ENCODE measurements around the gene HAGHL.
"Not testable (repeated sequence)": the region's sequence is repeated elsewhere in the genome, so short reads cannot be mapped to it uniquely, and the experiment has no call there.

The HAGHL gene

DNA sequence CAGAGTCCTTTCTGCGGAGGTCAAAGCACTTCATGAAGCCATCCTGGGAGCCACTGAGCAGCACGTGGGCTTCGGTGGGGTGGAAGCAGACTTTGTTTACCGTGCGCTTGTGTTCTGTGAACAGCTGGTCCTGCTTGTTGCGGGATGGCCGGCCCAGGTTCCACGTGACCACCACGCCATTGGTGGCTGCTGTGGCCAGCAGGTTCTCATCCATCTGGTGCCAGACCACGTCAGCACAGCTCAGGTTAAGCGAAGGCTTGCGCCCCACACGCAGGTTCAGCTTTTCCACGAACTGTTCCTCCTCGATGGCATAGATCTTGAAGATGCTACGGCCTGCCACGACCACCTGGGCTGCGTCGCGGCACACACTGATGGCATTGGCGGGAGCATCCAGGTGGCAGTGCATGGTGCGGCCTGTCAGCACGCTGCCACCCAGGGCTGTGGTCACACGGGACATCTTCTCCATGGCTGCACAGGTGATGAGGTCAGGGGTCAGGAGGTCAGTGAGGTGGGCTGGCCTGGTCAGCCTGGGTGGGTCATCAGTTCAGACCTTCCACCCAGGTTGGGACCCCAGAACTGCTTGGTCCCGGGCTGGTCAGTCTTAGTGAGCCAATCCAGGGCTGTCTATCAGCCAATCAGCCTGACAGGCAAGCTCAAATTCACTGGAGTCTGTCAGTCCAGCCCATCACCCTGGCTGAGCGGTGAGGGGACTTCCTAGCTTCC, 37.6 kb upstream of the HAGHL start:
- no peak for DNase-seq

DNA sequence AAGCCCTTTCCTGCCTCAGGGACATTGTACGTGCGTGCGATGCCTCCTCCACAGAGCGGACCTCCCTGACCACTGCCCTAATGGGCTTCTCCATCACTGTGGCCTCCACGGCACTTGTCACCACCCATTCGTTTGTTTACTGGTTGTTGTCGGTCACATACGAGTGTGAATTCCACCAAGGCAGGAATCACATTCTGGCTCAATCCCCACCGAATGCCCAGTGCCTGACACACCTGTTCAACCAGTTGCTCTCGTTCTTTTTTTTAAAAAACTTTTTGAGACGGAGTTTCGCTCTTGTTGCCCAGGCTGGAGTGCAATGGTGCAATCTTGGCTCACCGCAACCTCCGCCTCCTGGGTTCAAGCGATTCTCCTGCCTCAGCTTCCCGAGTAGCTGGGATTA, 35.7 kb upstream of the HAGHL start:
- not testable (repeated sequence) for DNase-seq

DNA sequence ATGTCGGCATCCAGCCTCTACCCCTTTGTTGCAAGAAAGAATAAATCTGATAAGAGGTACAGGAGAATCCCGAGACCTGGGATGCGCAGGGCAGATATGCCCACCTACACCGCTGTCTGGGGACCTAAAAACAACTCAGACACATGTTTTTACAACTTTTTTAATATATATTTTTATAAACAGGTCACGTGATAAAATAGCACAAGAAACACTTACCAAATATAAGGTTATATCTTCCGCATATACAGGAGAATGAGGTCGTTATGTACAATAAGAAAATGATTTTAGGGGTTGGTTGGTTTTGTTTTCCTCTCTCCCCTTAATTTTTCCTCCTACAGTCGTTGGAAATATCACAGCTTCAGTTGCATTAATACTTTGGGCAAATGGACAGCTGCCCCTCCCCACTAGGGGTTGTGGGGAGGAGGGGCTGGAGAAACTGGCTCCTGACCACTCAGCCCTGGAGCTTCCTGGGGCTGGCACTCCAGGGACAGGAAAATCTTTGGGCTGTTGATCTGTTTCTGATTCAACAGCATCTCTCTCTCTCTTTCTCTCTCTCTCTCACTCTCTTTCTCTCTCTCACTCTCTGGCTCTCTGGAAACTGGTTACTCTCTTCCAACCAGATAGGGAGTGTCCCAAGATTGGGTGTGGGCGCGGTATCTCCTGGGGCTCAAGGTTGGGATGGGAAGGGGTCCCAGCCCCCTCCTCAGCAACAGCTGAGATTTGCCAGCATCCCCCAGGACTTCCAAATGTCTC, 34.4 kb upstream of the HAGHL start:
- no peak for DNase-seq

DNA sequence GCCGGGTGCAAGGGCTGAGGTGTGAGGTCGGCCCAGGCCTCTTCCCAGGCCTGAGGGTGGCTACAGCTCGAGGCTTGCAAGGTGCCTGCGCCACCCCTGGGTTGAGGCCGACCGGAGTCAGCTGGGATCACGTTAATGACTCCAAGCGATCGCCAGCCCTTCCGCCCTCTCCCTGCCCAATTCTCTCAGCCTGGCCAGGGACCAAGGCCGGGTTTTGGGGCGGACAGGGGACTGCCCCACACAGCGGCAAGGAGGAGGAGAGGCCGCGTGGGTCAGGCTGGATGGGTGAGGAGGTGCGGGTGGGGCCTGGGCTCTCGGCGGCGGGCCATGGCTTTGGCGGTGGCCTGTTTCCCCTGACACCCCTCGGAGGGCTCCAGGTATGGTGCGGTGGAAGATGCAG, 33.5 kb upstream of the HAGHL start:
- no peak for DNase-seq

DNA sequence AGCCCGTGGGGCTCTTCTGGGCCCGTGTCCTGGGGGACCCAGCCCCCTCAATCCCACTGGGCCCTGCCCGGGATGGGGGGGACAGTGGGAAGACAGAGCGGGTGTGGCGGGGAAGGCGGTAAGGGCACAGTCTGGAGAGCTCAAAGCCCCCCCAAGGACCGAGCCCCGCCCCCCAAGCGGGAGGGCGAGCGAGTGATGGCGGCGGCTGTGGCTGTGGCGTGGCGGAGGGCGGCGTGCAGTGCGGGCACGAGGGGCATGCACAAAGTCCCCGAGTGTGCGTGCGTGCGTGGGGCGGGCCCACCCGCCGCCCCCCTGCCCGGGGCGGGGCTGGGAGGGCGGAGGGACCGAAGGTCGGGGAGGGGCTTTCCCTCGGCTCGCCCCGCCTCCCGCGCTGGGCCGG, 33.1 kb upstream of the HAGHL start:
- DNase-seq: no peak

DNA sequence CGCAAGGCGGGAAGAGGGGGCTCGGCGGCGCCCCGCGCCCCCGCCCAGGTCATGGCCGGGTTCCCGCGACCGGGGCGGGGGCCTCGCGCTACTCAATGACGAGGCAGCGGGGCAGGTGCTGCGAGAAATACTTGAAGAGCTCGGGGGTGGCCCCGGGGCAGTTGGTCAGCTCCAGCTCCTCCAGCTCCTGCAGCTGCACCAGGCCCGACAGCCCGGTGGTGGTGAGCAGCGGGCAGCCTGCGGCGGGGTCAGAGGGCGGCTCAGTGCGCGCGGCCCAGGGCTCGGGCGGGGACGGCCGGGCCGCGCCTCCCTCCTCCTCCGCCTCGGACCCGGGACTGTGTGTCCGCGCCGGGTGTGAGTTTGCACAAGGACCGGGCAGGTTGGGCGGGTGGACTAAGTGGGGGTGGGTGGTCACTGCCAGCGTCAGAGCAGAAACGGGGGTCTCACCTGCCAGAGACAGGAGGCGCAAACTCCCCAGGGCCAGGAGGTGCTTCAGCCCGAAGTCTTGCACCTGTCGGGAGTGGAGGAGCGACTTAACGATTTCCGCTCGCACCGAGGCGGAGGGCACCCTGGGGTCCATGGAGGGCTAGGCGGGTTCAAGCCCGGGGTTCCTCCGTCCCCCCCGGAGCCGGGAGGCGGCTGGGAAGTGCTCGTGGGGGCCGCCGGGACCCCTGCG, 32.6 kb upstream of the HAGHL start:
- DNase-seq: no peak

DNA sequence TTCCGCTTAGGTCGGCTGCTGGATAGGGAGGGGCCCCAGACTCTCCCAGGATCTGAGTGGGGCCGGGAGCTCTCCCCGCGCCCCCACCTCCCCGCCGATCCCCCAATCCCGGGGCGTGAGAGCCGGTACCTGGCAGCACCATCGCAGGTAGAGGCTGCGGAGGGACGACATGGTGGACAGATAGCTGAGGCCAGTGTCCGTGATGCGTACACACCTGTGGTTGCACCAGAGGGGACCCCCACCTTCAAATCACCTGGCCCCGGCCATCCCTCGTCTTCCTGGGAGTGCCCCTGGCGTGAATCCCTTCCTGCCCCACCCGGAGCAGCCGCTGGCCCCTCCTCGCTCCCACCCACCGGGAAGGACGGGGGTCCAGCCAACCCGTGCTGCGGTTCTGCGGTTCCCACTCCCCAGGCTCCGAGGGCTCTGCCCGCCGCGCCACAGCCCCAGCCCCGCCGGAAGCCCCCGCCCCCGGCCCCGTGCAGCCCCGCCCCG, 32.0 kb upstream of the HAGHL start:
- DNase-seq: no peak

DNA sequence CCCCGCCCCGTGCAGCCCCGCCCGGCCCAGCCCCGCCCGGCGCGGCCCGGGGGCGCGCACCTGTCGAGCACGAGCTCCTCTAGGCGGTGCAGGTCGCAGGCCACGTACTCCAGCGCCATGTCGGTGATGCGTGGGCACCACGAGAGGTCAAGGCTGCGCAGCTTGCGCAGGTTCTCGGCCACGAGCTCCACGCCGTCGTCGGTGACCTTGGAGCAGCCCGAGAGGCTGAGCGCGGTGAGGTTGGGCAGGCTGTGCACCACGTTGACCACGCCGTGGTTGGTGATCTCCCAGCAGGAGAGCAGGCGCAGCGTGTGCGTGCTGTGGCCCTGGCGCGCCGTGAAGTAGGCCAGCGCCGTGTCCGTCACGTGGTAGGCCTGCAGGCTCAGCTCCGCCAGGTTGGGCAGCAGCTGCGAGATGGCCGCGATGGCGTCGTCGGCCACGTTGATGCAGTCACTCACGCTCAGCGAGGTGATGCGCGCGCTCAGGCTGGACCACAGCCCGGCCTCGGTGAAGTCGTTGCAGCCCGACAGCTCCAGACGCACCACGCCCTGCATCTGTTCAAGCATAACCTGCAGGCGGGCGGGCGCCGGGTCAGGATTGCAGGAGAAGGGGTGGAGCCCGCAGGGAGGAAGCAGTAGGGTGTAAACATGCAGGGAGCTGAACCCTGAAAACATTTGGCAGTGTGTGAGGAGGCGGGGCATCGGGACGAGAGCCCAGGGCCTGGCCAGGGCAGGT, 31.4 kb upstream of the HAGHL start:
- peak; percentile 67 for DNase-seq

DNA sequence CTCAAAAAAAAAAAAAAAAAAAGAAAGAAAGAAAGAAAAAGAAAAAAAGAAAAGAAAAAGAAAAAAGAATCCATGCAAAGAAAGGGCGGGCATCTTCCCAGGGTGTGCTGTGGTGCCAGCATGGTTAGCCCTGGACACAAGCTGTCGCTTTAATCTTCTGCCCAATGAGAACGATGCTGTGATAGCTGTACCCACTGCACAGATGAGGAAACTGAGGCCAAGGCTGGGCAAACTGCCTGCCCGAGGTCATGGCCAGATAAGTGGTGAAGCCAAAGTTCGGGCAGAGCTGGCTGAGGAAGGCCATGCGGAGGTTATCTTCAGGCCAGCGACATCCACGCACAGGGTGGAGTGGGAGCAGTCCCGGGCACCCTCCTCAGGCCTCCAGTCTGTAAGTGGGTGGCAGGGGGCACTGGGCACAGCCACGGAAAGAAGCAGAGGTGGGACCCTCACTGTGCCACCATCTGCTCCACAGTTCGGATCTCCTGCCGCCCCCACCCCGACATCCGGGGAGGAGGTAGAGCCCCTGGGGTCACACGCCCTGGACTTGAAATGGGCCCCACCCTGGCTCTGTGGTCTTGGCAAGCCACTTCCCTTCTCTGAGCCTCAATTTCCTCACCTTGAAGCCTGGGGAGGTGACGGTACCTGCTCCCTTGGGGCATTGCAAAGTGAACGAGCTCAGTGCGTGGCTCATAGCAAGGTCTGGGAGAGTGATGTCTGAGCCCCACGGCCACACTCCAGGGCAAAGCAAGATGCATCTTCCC, 27.8 kb upstream of the HAGHL start:
- DNase-seq: no peak

DNA sequence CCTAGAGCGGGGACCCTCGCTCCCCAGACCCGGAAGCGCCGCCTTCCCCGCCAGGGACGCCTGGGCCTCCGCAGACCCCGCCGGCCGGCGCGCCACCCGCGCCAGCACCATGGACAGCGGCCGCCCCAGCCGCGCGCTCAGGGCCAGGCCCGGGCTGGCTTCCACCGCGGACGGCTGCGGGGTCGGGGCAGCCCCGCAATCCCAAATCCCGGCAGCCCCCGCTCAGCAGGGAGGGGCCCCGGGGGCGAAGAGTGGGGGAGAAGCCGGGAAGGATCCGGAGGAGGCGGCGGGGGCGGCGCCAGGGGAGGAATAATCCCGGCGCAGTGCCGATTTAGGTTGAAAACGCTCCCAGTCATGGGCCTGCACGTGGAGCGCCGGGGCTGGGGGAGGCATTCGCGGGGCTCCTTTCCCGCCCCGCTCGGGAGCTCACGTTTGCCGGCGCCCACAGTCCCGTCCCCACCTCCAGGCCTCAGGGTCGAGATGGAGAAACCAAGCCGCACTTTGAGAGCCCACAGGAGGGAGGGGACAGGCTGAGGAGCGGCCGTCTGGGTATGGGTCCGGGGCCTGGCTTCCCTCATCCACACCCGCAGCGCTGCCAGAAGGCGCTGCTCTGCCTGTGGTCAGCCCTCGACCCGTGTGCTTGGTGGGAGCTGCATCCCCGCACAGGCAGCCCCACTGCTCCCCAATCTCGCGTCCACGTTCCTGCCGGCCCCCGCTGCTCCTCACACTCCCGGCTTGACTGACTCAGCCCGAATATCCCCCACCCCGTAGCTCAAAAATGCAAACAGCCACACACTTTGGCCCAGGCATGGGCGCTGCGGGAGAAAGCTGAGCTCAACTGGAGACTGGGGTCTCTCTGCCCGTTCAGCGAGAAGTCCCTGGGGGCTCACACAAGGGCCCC, 26.0 kb upstream of the HAGHL start:
- DNase-seq: no peak

DNA sequence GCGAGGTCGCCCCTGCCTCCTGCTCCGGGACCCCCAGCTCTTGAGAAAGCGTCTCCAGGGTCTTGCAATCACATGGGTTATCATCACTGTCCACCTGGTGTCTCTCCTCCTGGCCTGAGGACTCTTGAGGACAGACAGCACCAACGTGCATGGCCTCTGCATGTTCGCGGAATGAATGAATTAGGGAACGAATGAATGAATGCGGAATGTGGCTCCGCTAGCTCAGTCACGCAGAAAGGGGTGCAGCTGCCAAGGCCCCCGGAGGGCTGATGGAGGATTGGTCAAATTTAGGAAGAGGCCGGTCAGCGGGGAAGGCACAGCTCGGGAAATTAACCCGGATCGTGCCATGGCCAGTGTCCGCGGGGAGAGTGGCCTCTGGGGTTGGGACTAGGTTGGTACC, 24.6 kb upstream of the HAGHL start:
- no peak for DNase-seq

DNA sequence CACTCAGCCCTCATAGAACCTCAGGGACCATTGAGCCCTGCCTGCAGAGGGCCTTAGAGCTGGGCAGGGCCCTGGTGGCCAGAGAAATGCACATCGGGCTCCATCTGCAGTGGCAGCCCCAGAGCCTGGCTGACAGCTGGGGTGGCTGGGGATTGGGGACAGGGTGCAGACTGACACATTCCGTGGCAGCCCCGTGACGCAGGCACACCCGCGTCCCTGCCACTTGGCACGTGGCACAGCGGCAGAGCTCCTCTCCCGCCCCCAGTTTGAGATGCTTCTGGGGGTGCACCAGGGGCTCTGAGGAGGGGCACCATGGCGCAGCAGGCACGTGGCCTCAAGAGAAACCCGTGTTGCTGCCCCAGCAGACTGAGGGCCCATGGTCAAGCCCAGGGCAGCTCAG, 23.5 kb upstream of the HAGHL start:
- DNase-seq: no peak

DNA sequence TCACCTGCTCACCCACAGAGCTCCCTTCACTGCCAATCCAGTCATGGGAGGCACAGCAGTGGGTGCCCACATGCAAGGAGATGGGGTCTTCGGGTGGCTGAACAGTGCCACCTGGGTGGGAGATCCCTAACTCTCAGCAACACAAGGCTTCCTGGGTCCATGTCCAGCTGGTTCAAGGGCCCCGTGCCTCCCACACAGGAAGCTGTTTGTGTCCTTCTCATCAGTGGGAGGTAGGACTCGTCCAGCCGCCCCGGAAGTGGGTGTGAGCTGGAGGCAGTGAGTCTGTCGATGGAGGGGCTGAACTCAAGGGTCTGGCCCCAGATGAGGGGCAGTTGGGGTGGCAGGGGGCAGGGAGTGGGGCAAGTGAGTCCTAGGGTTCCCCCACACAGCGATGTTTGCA, 22.9 kb upstream of the HAGHL start:
- DNase-seq: no peak

DNA sequence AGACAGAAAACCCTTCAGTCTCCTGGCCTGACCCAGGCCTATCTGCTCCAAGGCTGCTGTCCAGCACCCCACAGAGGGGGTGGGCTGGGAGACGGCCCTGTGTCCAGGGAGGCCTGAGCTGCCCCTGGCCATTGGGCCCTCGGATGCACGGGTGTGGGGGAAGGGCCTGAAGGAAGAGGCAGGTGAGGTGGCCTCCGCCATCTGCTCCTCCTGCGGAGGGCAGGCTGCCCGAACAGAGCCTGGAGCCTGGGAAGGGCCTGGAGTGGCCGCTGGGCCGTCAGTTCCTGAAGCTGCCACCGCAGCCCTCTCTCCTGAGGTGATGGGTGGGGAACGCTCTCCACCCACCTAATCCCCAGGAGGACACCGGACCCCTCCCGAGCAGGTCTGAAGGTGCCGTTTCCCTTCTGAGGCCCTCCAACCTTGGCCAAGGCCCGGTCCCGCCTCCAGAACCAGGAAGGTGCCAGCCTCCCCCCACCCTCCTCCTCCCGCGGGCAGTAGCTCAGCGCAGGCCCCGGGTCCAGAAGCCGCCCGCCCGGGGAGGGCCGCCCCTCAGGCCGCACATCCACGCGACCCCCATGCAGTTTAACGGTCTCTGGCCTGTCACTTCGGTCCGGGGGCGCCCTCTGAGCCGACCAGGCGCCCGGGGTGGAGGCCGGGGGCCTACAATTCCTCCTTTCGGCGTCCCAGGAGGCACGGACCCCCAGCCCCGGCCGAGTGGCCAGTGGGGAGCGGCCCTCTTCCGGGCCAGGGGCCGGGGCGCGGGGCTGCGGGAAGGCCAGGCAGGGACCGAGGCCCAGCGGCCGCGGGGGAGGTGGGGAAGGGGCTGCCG, 22.1 kb upstream of the HAGHL start:
- DNase-seq: no peak

DNA sequence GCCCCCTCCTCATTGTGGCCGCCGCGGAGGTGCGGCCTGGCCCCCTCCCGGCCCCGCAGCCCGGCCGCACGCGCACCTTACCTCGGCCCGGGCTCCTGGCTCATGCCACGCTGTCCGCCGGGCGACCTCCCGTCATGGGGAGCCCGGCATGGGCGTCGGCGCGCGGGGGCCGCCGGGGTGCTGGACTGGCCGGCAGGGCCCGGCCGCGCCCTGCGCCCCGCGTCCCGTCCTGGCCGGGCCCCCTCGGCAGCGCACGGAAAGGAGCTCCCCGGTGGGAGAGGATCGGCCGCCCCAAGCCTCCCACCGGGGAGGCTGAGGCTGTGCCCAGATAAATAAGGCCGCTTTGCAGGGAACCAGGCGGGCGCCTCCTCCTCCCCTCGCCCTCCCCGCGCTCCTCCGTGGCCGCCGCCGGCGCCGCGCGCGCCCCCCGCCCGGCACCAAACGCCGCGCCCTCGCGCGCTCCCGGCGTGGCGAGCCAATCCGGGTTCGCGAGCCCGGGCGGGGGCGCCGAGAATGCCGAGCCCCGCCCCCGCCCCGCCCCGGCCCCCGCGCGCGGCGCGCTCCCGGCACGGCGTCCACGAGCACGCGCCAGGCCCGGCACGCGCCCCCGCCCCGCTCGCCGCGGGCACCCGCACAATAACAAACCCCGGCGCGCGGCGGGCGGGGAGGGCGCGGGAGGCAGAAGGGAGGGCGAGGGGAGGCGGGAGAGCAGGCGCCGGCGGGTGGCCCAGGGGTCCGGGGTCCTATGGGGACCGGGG, 21.3 kb upstream of the HAGHL start, which contains the start of gene FBXL16:
Gene FBXL16, minus strand, starts transcription at position 371 of the 758 bp plus-strand sequence. CDS start 8,396 bp downstream, outside the sequence.
- DNase-seq: no peak

DNA sequence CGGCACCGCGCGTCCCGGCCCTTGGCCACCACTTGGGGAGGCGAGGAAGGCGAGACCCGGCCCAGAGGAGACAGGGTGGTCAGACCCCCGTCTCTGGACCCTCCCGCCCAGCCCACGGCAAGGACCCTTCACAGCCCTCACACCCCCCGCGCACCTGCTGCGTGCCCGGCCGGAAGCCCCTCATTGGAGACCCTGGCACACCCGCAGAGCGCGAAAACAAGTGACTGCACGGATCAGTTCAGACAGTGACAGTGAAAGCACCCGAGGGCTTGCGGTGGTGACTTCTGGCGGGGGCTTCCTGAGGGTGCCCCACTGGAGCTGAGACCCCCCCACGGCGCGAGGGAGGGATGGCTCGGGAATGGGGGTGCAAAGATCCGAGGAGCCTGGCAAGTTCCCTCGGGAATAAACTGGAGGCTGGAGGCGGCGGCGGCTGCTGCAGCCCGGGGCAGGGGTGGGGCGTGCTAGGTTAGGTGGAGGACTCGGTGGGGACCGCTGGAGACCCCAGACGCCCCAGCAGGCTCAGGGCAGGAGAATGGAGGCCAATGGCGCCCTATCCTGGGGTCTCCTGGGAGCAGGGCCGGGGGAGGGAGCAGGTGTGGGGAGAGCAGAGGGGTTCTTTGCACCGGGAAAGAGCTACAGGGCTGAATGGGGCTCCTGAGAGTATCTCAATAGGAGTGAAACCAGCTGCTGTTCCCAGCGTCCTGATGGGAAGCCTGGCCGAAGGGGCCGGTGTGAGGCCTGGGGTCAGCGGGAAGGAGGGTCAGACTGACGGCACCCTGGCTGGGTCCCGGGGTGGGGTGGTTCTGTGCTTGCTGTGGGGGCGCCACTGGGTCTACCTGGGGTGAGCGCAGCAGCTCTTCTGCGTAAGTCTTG, 20.5 kb upstream of the HAGHL start:
- DNase-seq: no peak

DNA sequence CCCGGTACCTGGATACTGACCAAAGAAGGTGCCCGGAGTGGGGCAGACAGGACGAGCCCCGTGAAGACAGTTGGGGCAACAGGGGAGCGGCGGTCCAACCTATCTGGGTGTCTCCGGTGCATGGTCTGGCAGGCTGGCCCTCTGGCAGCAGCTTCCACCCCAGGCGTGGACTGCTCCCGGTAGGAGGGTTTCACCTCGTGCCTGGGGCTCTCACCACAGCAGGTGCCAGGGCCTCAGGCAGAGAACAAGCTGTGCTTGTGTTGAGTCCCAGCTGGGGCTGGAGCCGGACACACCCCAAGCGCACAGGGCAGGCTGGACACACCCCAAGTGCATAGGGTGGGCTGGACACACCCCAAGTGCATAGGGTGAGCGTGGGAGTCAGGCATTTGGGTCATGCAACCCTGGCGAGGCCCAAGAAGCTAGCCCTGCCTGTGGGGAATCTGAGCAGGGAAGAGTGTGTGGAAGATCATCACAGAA, 19.8 kb upstream of the HAGHL start:
- no peak for DNase-seq

DNA sequence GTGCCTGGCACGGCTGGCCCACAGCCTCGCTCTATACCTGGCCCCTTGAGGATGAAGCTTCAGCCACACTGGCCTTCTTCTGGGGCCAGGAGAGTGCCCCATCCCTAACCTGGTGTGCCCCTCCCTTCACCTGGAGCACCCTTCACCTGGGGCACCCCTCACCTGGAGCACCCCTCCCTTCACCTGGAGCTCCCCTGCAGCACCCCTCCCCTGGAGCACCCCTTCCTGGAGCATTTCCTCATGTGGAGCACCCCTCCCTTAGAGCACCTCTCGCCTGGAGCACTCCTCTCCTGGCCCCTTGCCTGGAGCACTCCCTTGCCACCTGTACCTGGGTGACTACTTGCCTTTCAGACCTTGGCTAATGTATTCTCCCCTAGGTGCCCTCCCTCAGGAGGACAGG, 18.9 kb upstream of the HAGHL start:
- no peak for DNase-seq
